AG04449 (cell line): ENCODE results near the gene CEP63.

Source experiments
- CTCF ChIA-PET: fragments of 350-600 bp; formaldehyde crosslinking; extraction: SDS; loops from one replicate; lab custom pipeline; 2021; ENCODE audit warnings: antibody characterized with exemption; lab: Yijun Ruan, JAX
- POLR2A ChIA-PET: fragments of 400-600, 350-600 bp; formaldehyde crosslinking; extraction: SDS; loops from one replicate; lab custom pipeline; 2020; ENCODE audit warnings: antibody characterized with exemption, inconsistent platforms; lab: Yijun Ruan, JAX
- DNase-seq: peaks from one replicate; pipeline ENCODE4 v3.0.0-alpha.2; 2010; ENCODE audit warnings: low read depth, low spot score
- H3K4me3 ChIP-seq: 2 replicates; pipeline ENCODE4 v1.5.1; 2011; ENCODE audit warnings: low read depth, mild to moderate bottlenecking, control low read depth, low read length
- CTCF ChIP-seq: IDR thresholded peaks from one replicate; pipeline ENCODE4 v1.5.1; 2011; ENCODE audit warnings: mild to moderate bottlenecking, moderate library complexity, low read length, control low read depth, inconsistent platforms; ENCODE audit not compliant: insufficient read depth; ENCODE audit errors: missing control alignments

Gene CEP63

GRCh38 chr3:134445636-134446035 is 40.2 kb upstream of the CEP63 start:
- H3K4me3 ChIP-seq: no peak overlapping the region
- CTCF ChIA-PET: interaction anchor here (0.8 to 4.6 kb wide), 11 partner anchors 8 to 137 kb away, joined by 3 to 44 read pairs (median 4); no protein-coding TSS in a partner anchor
- POLR2A ChIA-PET: interaction anchor here (0.8 to 2.0 kb wide), 6 partner anchors 12 to 81 kb away, joined by 3 to 9 read pairs (median 3); partner anchors contain the start of gene AMOTL2
- DNase-seq: peak; percentile 49
- no peak for TF ChIP-seq CTCF

GRCh38 chr3:134446800-134447199 is 39.1 kb upstream of the CEP63 start:
- no peak overlapping the region for H3K4me3 ChIP-seq
- POLR2A ChIA-PET: interaction anchor here (0.6 to 2.0 kb wide), 8 partner anchors 9 to 83 kb away, joined by 3 to 9 read pairs (median 3); partner anchors contain the start of gene AMOTL2
- CTCF ChIA-PET: interaction anchor here (1.0 to 4.6 kb wide), 12 partner anchors 9 to 138 kb away, joined by 3 to 44 read pairs (median 4); no protein-coding TSS in a partner anchor
- no peak for TF ChIP-seq CTCF
- DNase-seq: no peak

- no peak overlapping the region for H3K4me3 ChIP-seq
- ChIA-PET CTCF (interaction anchor here (1.0 to 4.6 kb wide), 7 partner anchors 8 to 67 kb away, joined by 3 to 44 read pairs (median 4); no protein-coding TSS in a partner anchor), POLR2A (interaction anchor here (0.6 to 1.6 kb wide), 4 partner anchors 8 to 84 kb away, joined by 3 read pairs; no protein-coding TSS in a partner anchor)
- TF ChIP-seq CTCF: no peak
- no peak for DNase-seq
Observed at GRCh38 chr3:134447351-134447750, 38.5 kb upstream of the CEP63 start.

GRCh38 chr3:134448664-134449063 is 37.2 kb upstream of the CEP63 start:
- ChIA-PET CTCF (interaction anchor here (0.6 to 4.6 kb wide), 24 partner anchors 9 to 216 kb away, joined by 3 to 44 read pairs (median 4); no protein-coding TSS in a partner anchor), POLR2A (no interaction called here)
- no peak overlapping the region for H3K4me3 ChIP-seq
- DNase-seq: no peak
- no peak for TF ChIP-seq CTCF

- TF ChIP-seq CTCF: peak; percentile 22
- ChIA-PET CTCF (interaction anchor here (0.6 to 4.6 kb wide), 24 partner anchors 9 to 217 kb away, joined by 3 to 44 read pairs (median 4); no protein-coding TSS in a partner anchor), POLR2A (interaction anchor here (0.5 to 0.9 kb wide), 2 partner anchors 75 to 138 kb away, joined by 3 to 5 read pairs; no protein-coding TSS in a partner anchor)
- H3K4me3 ChIP-seq: no peak overlapping the region
- no peak for DNase-seq
Observed at GRCh38 chr3:134449277-134449676, 36.6 kb upstream of the CEP63 start.

GRCh38 chr3:134449951-134450350 is 35.9 kb upstream of the CEP63 start:
- no peak for DNase-seq
- ChIA-PET POLR2A (interaction anchor here (0.5 to 0.9 kb wide), 3 partner anchors 75 to 139 kb away, joined by 3 to 5 read pairs (median 3); no protein-coding TSS in a partner anchor), CTCF (interaction anchor here (0.6 to 4.6 kb wide), 11 partner anchors 9 to 87 kb away, joined by 3 to 44 read pairs (median 5); no protein-coding TSS in a partner anchor)
- no peak for TF ChIP-seq CTCF
- H3K4me3 ChIP-seq: no peak overlapping the region
